IMR-90 (cell line): ENCODE measurements around the gene EDA.

Experiments used
- BHLHE40 ChIP-seq: fragments of 150-350 bp; IDR thresholded peaks from 2 replicates; pipeline ENCODE4 v1.6.1; 2016; ENCODE audit warnings: mild to moderate bottlenecking, low read depth, low read length
- CEBPB ChIP-seq: IDR thresholded peaks from 2 replicates; pipeline ENCODE4 v1.6.1; 2012; ENCODE audit warnings: low read depth, low read length, improper control_type of control experiment
- CHD1 ChIP-seq: IDR thresholded peaks from 2 replicates; pipeline ENCODE4 v1.6.1; 2012; ENCODE audit warnings: low read depth, low read length, improper control_type of control experiment
- CTCF ChIP-seq: conservative IDR thresholded peaks from 2 replicates; pipeline ENCODE4 v1.5.1; 2012; ENCODE audit warnings: mild to moderate bottlenecking, low read depth, low read length, improper control_type of control experiment
- FOS ChIP-seq: fragments of 150-350 bp; IDR thresholded peaks from 2 replicates; pipeline ENCODE4 v1.6.1; 2016; ENCODE audit warnings: low read depth, low read length
- MAFK ChIP-seq: IDR thresholded peaks from 2 replicates; pipeline ENCODE4 v1.6.1; 2012; ENCODE audit warnings: low read depth, low read length, improper control_type of control experiment
- MXI1 ChIP-seq: IDR thresholded peaks from 2 replicates; pipeline ENCODE4 v1.6.1; 2012; ENCODE audit warnings: low read depth, mild to moderate bottlenecking, low read length, moderate library complexity, borderline replicate concordance
- POLR2A ChIP-seq: IDR thresholded peaks from 2 replicates; pipeline ENCODE4 v1.6.1; 2012; ENCODE audit warnings: mild to moderate bottlenecking, low read depth, low read length
- RAD21 ChIP-seq: IDR thresholded peaks from 2 replicates; pipeline ENCODE4 v1.6.1; 2012; ENCODE audit warnings: low read length, improper control_type of control experiment
- SMC3 ChIP-seq: fragments of 150-350 bp; IDR thresholded peaks from 2 replicates; pipeline ENCODE4 v1.6.1; 2016; ENCODE audit warnings: low read depth, mild to moderate bottlenecking, antibody characterized with exemption, low read length, moderate library complexity
- TF ChIP-seq, protein P1 (sequence below): fragments of 150-350 bp; IDR thresholded peaks from 2 replicates; pipeline ENCODE4 v1.6.1; 2016; ENCODE audit warnings: low read depth, mild to moderate bottlenecking, low read length, moderate library complexity, borderline replicate concordance
- TF ChIP-seq, protein P2 (sequence below): fragments of 150-350 bp; IDR thresholded peaks from 2 replicates; pipeline ENCODE4 v1.6.1; 2017; ENCODE audit warnings: mild to moderate bottlenecking, antibody characterized with exemption, low read length, low read depth

DNA sequence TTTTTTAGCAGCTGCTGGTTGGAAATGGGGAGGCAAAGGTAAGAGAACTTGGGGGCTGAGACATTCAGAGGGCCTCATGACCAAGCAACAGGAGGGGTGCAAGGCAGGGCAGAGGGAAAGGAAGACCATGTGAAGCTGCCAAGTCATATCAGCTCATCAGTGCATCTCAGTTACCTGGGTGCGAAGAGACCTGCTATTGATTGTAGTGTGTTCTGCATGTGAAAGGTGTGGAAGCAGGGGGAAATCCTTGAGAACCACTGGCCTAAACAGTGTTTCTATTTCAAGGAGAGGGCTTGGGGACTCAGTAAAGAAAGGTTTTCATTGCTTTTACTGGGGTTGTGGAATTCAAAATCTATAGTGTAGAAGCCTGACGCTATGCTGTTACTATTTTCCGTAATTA, 47.1 kb upstream of the EDA start:
- TF ChIP-seq MAFK (no peak), CTCF (no peak), RAD21 (no peak), FOS (no peak), POLR2A (no peak), MXI1 (no peak), BHLHE40 (no peak), SMC3 (no peak), CHD1 (no peak), CEBPB (no peak)
- TF ChIP-seq, protein P1, sequence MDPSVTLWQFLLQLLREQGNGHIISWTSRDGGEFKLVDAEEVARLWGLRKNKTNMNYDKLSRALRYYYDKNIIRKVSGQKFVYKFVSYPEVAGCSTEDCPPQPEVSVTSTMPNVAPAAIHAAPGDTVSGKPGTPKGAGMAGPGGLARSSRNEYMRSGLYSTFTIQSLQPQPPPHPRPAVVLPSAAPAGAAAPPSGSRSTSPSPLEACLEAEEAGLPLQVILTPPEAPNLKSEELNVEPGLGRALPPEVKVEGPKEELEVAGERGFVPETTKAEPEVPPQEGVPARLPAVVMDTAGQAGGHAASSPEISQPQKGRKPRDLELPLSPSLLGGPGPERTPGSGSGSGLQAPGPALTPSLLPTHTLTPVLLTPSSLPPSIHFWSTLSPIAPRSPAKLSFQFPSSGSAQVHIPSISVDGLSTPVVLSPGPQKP, result no peak
- TF ChIP-seq, protein P2, sequence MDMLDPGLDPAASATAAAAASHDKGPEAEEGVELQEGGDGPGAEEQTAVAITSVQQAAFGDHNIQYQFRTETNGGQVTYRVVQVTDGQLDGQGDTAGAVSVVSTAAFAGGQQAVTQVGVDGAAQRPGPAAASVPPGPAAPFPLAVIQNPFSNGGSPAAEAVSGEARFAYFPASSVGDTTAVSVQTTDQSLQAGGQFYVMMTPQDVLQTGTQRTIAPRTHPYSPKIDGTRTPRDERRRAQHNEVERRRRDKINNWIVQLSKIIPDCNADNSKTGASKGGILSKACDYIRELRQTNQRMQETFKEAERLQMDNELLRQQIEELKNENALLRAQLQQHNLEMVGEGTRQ, result no peak
